Sigmoid colon (tissue), 3 donors: ENCODE results near the gene CHCHD6.

Experiments used
- POLR2A ChIP-seq, 2 donors: fragments of 450-650 bp; IDR thresholded peaks; one replicate each; pipeline ENCODE4 v1.6.1; 2016; ENCODE audit warnings: antibody characterized with exemption in 2 of 2, mild to moderate bottlenecking in 2 of 2, moderate library complexity in 2 of 2
- TF ChIP-seq, protein P1 (sequence below), 4 experiments: fragments of 450-650 bp in 3 of 4; fragments of 200-600 bp in 1 of 4; IDR thresholded peaks; one replicate each; pipeline ENCODE4 v1.5.1; 2016 to 2019; ENCODE audit warnings: antibody characterized with exemption in 4 of 4, mild to moderate bottlenecking in 3 of 4, moderate library complexity in 2 of 4

DNA sequence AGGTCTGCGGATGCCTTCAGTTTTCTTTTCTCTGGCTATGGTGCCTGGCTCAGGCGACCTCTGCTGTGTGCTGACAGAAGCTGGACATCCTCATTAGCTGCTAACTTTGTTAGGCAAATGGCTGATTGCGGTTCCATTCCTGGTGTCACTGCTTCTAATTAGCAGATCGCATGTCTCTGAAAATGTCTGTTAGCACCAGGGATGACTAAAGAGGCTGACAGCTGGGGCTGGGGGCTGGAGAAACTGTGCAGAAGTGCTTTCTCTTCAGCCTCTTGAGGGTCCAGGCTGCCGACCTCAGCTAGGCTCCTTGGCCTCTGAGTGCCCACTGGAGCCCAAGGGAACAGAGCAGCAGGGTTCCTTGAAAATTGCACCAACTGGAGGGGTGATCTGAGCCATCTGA is 39.3 kb downstream of the CHCHD6 start:
- TF ChIP-seq, protein P1, sequence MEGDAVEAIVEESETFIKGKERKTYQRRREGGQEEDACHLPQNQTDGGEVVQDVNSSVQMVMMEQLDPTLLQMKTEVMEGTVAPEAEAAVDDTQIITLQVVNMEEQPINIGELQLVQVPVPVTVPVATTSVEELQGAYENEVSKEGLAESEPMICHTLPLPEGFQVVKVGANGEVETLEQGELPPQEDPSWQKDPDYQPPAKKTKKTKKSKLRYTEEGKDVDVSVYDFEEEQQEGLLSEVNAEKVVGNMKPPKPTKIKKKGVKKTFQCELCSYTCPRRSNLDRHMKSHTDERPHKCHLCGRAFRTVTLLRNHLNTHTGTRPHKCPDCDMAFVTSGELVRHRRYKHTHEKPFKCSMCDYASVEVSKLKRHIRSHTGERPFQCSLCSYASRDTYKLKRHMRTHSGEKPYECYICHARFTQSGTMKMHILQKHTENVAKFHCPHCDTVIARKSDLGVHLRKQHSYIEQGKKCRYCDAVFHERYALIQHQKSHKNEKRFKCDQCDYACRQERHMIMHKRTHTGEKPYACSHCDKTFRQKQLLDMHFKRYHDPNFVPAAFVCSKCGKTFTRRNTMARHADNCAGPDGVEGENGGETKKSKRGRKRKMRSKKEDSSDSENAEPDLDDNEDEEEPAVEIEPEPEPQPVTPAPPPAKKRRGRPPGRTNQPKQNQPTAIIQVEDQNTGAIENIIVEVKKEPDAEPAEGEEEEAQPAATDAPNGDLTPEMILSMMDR (IDR thresholded peaks at IDR 0.05): no peak
- TF ChIP-seq POLR2A (IDR thresholded peaks at IDR 0.05): no peak
